HUES48 (cell line): ENCODE results near the gene TSPAN5.

Experiments
- H3K27ac ChIP-seq: one replicate; pipeline ENCODE4 v1.7.0; 2013; ENCODE audit warnings: low read depth, low read length, inconsistent platforms
- H3K27me3 ChIP-seq: 2 replicates; pipeline ENCODE4 v1.6.1; 2013; ENCODE audit warnings: mild to moderate bottlenecking, low read length; ENCODE audit not compliant: control insufficient read depth, insufficient read depth
- H3K36me3 ChIP-seq: 2 replicates; pipeline ENCODE4 v1.6.1; 2013; ENCODE audit warnings: low read length; ENCODE audit not compliant: control insufficient read depth, insufficient read depth
- H3K4me1 ChIP-seq: 2 replicates; pipeline ENCODE4 v1.6.1; 2013; ENCODE audit warnings: mild to moderate bottlenecking, low read length; ENCODE audit not compliant: control insufficient read depth, insufficient read depth
- H3K4me3 ChIP-seq: 2 replicates; pipeline ENCODE4 v1.5.1; 2013; ENCODE audit warnings: mild to moderate bottlenecking, low read depth, low read length
- H3K9ac ChIP-seq: 2 replicates; pipeline ENCODE4 v1.6.1; 2013; ENCODE audit warnings: mild to moderate bottlenecking, low read depth, low read length, moderate library complexity
- H3K9me3 ChIP-seq: 2 replicates; pipeline ENCODE4 v1.6.1; 2013; ENCODE audit warnings: low read length; ENCODE audit not compliant: control insufficient read depth, insufficient read depth

Gene TSPAN5

DNA sequence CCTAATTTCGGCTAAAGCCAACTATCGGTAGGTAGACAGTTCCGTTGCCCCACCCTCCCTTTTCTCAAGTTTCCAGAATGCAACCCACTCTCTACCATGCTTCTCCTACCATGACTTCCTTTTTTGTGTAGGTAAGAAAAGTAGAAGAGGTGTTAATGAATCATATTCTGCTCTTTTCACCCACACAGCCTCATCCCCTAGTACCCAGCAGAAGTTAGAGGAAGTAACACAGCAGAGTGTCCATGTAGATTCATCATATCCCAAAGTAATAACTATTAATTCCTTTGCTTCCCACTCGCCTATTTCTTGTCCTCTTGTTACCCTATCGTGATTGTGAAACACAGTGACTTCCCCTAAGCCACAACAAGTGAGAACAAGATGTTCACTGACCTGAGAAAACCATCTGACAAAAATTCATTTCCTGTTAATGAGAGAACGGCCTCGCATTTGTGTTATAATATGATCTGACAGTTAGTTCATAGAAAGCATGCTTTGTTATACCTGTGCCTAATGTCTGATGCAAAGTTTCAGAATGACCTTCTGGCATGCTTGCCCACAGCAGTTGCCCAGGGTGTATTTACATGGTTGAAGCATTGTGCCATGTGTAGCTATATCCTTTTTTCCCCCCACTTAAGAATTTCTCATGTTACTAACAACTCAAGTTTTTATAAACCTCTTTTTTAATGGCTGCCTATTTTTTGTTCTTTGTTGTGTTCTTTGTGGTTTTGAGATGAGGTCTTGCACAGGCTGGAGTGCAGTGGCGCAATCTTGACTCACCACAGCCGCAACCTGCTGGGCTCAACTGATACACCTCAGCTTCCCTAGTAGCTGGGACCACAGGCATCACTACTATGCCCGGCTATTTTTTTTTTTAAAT lies 211.7 kb downstream of the TSPAN5 start:
- Histone ChIP-seq H3K27me3 (no peaks in the 10 kb centered on the region), H3K4me3 (no peak overlapping the region), H3K9me3 (no peaks in the 10 kb centered on the region), H3K36me3 (peaks cover 6% of the 10 kb centered on the region; the same call in 1 of the 2 replicates), H3K9ac (no peak overlapping the region), H3K27ac (no peak overlapping the region), H3K4me1 (no peaks in the 10 kb centered on the region)

DNA sequence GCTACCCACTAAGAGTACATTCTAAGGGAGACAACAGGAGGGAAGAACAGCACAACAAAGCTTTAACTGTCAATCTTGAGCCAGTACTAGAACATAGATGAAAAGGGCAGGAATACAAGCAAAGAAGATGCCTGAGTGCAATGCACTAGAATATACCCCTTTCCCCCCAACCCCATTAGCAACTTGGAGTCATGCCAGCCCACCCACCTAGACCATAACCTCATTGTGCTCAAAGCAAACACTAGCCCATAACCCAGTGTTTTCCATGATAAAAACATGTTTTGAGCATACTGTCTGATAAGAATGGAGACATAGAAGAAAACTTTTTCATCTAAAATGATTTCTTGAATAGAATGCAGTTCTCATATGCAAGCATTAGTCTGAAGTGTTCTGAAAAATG lies 214.0 kb downstream of the TSPAN5 start:
- H3K4me3 ChIP-seq = no peak overlapping the region
- no peaks in the 10 kb centered on the region for H3K9me3 ChIP-seq
- H3K27me3 ChIP-seq = no peaks in the 10 kb centered on the region
- no peak overlapping the region for H3K27ac ChIP-seq
- no peak overlapping the region for H3K9ac ChIP-seq
- H3K36me3 ChIP-seq = peaks cover 6% of the 10 kb centered on the region; the same call in 1 of the 2 replicates
- H3K4me1 ChIP-seq = no peaks in the 10 kb centered on the region

DNA sequence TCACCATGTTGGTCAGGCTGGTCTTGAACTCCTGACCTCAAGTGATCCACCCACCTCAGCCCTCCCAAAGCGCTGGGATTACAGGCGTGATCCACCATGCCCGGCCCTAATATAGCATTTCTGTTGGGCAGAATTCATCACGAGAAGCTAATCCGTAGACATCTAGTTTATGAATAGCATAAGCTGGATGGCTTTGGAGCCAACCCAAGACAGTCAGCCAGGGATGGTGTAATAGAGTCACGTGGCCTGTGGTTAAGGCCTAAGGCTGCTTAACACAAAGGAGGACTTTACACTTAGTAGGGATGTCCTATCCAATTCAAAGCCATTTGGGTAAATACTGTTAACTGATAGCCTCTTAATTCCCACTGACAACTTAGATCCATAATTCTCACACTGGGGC lies 223.6 kb downstream of the TSPAN5 start:
- H3K4me3 ChIP-seq = no peak overlapping the region

GRCh38 chr4:98433691-98434090 lies 224.7 kb downstream of the TSPAN5 start:
- no peak overlapping the region for H3K27ac ChIP-seq
- H3K4me1 ChIP-seq = no peaks in the 10 kb centered on the region
- H3K27me3 ChIP-seq = no peaks in the 10 kb centered on the region
- H3K36me3 ChIP-seq = 0 out of 2 replicates have a peak, but pooled peaks cover 6% of the 10 kb centered on the region
- no peak overlapping the region for H3K9ac ChIP-seq
- H3K4me3 ChIP-seq = no peak overlapping the region
- H3K9me3 ChIP-seq = no peaks in the 10 kb centered on the region

More for the DNA sequence above, 223.6 kb downstream of the TSPAN5 start:
- no peaks in the 10 kb centered on the region for H3K27me3 ChIP-seq
- H3K27ac ChIP-seq = no peak overlapping the region
- H3K36me3 ChIP-seq = peaks cover 6% of the 10 kb centered on the region; the same call in 1 of the 2 replicates
- H3K9me3 ChIP-seq = no peaks in the 10 kb centered on the region
- no peaks in the 10 kb centered on the region for H3K4me1 ChIP-seq
- no peak overlapping the region for H3K9ac ChIP-seq

DNA sequence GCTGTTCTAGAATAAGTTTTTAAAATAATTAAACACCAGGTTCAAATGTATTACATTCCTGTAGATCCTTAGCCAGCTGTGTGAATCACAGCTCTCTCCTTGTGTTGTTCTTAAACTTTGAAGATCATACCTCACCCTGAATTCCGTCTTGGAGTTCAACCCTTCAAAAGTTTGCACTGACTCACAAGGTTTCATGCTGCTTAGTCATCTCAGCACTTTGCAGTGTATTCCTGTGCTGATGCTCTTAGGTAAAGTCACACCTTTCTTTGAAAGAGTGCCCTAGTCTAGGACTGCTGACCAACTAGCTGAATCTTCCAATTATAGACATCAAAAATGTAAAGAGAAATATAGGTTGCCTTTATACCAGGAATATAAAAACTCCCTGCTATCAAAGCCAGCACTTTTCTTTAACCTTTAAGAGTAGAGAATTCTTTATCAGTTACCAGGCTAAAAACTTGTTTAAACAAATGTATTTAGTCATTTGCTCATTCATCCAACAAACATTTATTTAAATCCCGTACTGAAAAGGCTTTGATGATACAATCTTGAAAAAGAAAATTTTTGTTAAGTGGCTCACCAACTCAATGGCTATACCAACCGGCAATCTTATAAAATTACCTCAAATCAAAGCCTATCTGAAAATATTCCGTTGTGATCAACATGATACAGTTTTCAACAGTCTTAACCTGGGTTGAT lies 227.6 kb downstream of the TSPAN5 start:
- Histone ChIP-seq H3K9me3 (no peaks in the 10 kb centered on the region; the same call in 1 of the 2 replicates), H3K9ac (no peak overlapping the region), H3K27ac (peak overlapping the region; percentile 42), H3K4me1 (no peaks in the 10 kb centered on the region), H3K36me3 (0 out of 2 replicates have a peak, but pooled peaks cover 6% of the 10 kb centered on the region), H3K4me3 (no peak overlapping the region), H3K27me3 (no peaks in the 10 kb centered on the region)

- H3K9me3 ChIP-seq = no peaks in the 10 kb centered on the region; the same call in 1 of the 2 replicates
- peaks cover 9% of the 10 kb centered on the region; the same call in 1 of the 2 replicates for H3K36me3 ChIP-seq
- H3K27me3 ChIP-seq = no peaks in the 10 kb centered on the region
- H3K9ac ChIP-seq = no peak overlapping the region
- no peak overlapping the region for H3K27ac ChIP-seq
- H3K4me1 ChIP-seq = no peaks in the 10 kb centered on the region
- H3K4me3 ChIP-seq = no peak overlapping the region
Measured at GRCh38 chr4:98423009-98423408, 235.4 kb downstream of the TSPAN5 start.

GRCh38 chr4:98421111-98421510 lies 237.3 kb downstream of the TSPAN5 start:
- H3K9me3 ChIP-seq = no peaks in the 10 kb centered on the region
- no peak overlapping the region for H3K27ac ChIP-seq
- H3K36me3 ChIP-seq = peaks cover 9% of the 10 kb centered on the region; the same call in 1 of the 2 replicates
- no peaks in the 10 kb centered on the region for H3K27me3 ChIP-seq
- H3K9ac ChIP-seq = no peak overlapping the region
- H3K4me1 ChIP-seq = no peaks in the 10 kb centered on the region
- no peak overlapping the region for H3K4me3 ChIP-seq
